Fibroblast of skin of left biceps (primary cell): ENCODE measurements around the gene TDRD9.
A peak's percentile ranks its signal among the peaks of the same experiment; 100 is the strongest.

Experiments used
- DNase-seq, 2 experiments: peaks; one replicate each; pipeline ENCODE4 v3.0.0-alpha.2; 2013; ENCODE audit warnings: low read depth in 2 of 2

Gene TDRD9

GRCh38 chr14:103890821-103891666, 37.2 kb upstream of the TDRD9 start:
- no peak for DNase-seq

GRCh38 chr14:103891667-103892215, 36.5 kb upstream of the TDRD9 start:
- DNase-seq: no peak

- DNase-seq: no peak
Measured at GRCh38 chr14:103892247-103892646, 36.0 kb upstream of the TDRD9 start.

DNA sequence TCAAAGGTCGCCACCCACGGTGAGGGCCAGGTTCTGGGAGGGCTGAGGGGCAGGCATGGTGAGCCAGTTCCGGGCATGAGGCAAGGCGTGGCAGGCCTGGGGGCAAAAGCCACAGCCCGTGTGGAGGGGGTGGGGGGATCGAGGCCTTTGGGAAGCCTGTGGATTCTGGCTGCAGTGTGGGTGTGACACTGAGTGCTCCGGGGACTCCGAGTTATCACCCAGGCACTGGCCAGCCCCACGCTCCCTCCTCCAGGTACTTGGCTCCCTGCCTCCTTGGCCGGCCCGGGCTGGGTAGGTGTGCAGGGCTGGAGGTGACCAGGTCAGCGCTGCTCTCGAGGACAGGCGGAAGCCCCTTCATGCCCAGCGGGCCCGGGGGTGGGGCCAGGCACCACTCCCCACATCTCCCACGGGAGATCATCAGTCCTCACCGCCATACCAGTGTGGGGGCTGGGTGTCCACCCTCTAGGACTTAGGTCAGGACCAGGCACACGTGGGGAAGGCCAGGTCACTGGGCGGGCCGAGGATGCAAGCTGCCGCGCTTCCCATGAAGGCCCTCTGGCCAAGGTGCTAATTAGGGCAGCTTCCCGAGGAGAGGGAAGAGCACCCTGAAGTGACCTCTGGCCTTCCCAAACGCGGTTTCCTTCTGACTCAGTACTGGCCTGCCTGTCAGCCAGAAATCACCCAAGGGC, 34.1 kb upstream of the TDRD9 start:
- no peak for DNase-seq

DNA sequence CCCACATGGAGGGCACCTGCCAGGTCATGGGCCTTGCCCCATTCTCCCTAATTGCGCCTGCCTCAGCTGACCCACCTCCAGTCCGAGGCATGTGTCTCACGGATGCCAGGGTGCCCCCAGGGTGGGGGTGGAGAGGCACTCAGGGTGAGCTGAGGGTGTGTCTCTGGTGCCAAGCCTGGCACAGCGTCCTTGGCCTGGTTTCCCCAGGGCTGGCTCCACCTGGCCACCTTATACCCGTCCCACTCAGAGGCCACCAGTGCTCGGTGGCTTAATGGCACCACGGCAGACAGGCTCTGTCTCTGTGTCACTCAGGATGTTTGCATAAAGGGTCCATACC, 33.6 kb upstream of the TDRD9 start:
- no peak for DNase-seq

GRCh38 chr14:103896578-103896977, 31.7 kb upstream of the TDRD9 start:
- no peak for DNase-seq

GRCh38 chr14:103897075-103897947, 30.9 kb upstream of the TDRD9 start:
- DNase-seq: no peak

DNA sequence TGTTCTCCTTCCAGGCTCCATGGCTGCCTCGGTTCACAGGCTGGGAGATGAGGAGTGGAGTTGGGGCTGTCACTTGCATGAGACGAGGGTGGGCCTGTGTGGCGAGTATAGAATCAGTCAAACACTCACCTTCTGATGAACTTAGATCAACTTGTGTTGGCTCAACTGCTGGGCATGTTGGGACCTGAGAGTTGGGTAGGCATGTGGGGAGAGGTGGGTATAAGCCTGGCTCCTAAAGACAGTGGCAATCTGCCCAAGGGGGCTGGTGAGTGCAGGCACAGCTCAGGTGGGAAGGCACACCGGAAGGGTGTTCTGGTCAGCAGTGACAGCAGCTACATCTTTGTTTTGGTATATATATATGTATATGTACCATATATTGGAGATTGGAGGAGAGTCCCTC, 30.1 kb upstream of the TDRD9 start:
- DNase-seq: no peak

DNA sequence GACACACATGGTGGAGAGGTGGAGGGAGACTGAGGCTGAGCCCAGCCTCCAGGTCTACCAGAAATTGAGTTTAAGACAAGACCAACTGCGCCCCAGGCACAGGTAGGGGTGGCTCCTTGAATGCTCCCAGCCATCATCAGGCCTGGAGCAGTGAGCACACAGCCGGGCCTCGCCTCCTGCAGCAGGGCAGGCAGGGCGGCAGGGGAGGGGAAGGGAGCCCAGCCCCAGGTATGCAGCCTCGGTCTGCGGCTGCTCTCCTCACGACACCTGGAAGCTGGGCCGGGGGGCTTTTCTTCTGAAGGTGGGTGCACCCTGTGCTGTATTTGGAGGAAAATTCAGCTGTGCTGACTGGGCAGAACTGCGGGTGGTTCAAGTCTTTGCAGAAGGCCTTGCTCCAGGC, 29.5 kb upstream of the TDRD9 start:
- no peak for DNase-seq

- no peak for DNase-seq
Measured at GRCh38 chr14:103899316-103899715, 28.9 kb upstream of the TDRD9 start.

DNA sequence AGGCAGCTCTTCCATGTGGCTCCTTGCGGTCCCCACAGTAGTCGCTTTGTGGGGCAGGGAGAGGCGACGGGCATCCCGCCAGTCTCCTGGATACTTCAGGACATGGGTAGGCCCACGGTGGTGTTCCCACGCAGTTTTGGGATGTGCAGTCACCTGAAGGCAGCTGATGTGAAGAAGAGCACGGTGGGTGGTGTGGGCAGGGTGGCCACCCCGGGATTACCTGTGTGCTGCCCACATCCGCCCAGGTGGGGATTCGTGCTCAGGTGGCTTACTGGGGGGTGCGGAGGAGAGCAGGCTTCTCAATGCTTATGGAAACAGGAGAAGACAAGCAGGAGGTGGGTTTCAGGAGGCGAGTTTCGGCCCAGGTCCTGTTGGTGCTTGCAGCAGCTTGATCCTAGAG, 28.4 kb upstream of the TDRD9 start:
- DNase-seq: no peak

DNA sequence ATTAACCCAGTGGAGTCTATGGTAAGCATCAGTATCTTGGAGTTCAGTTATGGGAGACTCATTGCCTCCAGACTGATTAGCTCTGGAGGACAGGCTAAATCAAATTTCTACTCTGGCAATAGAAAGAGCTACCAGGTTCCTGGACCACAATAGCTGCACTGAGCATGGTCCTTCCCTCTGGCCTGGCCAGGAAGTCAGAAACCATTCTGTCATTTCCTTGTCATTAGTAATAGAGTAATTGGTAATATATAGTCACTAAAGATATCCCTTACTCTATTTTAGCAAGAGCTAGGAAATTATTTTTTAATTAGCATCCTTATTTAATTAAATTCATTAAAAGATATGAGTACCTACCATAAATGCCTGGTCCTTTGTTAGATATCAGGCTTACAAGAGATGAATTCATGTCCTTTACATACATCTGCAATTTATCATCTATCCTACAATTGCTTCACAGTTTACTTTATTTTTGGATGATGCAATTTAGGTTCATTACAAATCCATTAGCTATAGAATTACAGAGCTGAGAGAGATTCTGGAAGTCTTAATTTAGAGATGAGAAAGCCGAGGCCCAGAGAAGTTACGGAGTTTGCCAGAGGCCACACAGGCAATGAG, 23.7 kb upstream of the TDRD9 start:
- DNase-seq: peak in 1 of 2 experiments; percentile 15

GRCh38 chr14:103905842-103906456, 22.3 kb upstream of the TDRD9 start:
- no peak for DNase-seq

- DNase-seq: no peak
Measured at GRCh38 chr14:103908580-103908979, 19.7 kb upstream of the TDRD9 start.

- DNase-seq: no peak
Measured at GRCh38 chr14:103909531-103910261, 18.6 kb upstream of the TDRD9 start.

GRCh38 chr14:103910262-103910935, 17.9 kb upstream of the TDRD9 start:
- peak; percentile 9 to 12 for DNase-seq

- DNase-seq: no peak
Measured at GRCh38 chr14:103910984-103911383, 17.3 kb upstream of the TDRD9 start.

DNA sequence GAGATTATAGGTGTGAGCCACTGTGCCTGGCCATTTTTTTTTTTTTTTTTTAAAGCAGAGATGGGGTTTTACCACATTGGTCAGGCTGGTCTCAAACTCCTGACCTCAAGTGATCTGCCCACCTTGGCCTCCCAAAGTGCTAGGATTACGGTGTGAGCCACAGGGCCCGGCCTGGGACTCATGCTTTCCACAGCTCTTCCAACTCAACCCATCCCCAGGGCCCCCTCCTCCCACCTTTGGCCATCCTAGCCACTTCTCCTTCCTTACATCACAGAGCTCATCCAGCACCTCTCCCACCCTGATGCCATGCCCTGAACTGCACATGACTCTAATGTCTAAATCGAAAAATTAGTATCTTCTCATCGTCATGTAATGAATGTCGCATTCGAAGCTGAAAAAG, 12.6 kb upstream of the TDRD9 start:
- no peak for DNase-seq

DNA sequence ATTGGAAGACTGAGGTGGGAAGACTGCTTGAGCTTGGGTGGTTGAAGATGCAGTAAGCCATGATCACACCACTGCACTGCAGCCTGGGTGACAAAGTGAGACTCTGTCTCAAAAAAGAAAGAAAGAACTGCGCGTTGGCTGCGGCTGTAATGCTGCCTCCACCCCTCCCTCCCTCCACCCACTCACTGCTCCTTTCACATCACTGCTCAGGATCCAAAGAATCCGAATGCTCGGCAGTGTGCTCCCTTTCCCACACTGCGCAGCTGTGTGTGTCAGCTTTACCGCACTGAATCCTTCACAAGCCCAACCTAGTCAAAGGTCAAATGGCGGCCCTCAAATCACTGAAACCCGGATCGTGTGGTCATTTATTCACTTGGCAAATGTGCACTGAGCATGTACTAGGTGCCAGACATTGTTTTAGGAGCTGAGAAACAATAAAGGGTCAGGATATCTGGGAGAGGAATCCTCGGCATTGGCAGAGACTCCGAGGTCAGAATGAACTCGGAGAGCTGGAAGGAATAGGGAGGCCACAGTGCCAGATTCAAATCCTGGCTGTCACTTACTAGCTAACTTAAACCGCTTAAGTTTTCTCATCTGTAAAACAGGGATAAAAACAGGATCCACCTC, 11.5 kb upstream of the TDRD9 start:
- DNase-seq: no peak
